Left lung (tissue), 10 donors: Measurements from ENCODE around the gene RGL1. TPM values are rescaled to one million over a fixed set of nuclear protein-coding genes. Genes with fewer than 3 reads are reported as not detected.

Experiments used
- ATAC-seq: fragments of 200-7000 bp; cut with Tn5 transposase; one replicate; pipeline ENCODE4 v1.9.1; 2020; ENCODE audit warnings: moderate library complexity
- DNase-seq, 4 donors: peaks; one replicate each; pipeline ENCODE4 v3.0.0-alpha.2; 2013 to 2020
- H3K27ac ChIP-seq, 2 donors: fragments of 200-600 bp; sonication (generic) in 1 of 2; one replicate each; pipeline versions ENCODE4 v1.5.0 to v1.8.0; 2020 to 2021
- H3K27me3 ChIP-seq, 2 donors: fragments of 200-600 bp; sonication (generic) in 1 of 2; one replicate each; pipeline versions ENCODE4 v1.5.0 to v1.8.0; 2020 to 2021
- H3K36me3 ChIP-seq, 2 donors: fragments of 200-600 bp; sonication (generic) in 1 of 2; one replicate each; pipeline versions ENCODE4 v1.5.0 to v1.8.0; 2020 to 2021
- H3K4me1 ChIP-seq, 2 donors: fragments of 200-600 bp; one replicate each; pipeline ENCODE4 v1.8.0; 2021
- H3K4me3 ChIP-seq, 2 donors: fragments of 200-600 bp; sonication (generic) in 1 of 2; one replicate each; pipeline versions ENCODE4 v1.5.0 to v1.8.0; 2020 to 2021; ENCODE audit warnings: mild to moderate bottlenecking in 1 of 2
- H3K9me3 ChIP-seq, 2 donors: fragments of 200-600 bp; sonication (generic) in 1 of 2; one replicate each; pipeline versions ENCODE4 v1.5.0 to v1.8.0; 2020 to 2021
- CTCF ChIP-seq, 2 donors: fragments of 200-600 bp; sonication (generic) in 1 of 2; IDR thresholded peaks; one replicate each; pipeline versions ENCODE4 v1.5.0 to v1.8.0; 2021; ENCODE audit warnings: antibody characterized with exemption in 2 of 2
- intact Hi-C, 2 donors: fragments of 100-400 bp; cut with DNase I; formaldehyde crosslinking; loops; one replicate each; pipeline versions ENCODE4 v1.11.2 to v1.14.2; 2022
- polyA plus RNA-seq, 6 donors: library from polyadenylated mRNA; unstranded; fragments of 120-200 nt; gene quantifications; one replicate each; pipeline ENCODE4 v1.2.1, GENCODE V29; 2013; ENCODE audit not compliant: insufficient read length in 6 of 6
- total RNA-seq, 2 donors: library from RNA; stranded (reverse); fragmentation: NEBNext Ultra II Directional; extraction: Animal tissue kit (Norgen Biotek cat#: 25700); gene quantifications; one replicate each; pipeline ENCODE4 v1.2.1, GENCODE V29; 2021
- donor health status: DM: no; HTN: yes; CAD: no.
- donor health status: DM: no; HTN: no; CAD: no.

RGL1 gene
- total and polyA plus RNA-seq, 8 donors = 33.7 to 52.6 (median 40.9) TPM

GRCh38 chr1:183916574-183916973 lies 111.7 kb downstream of the RGL1 start:
- intact Hi-C loops = loop anchor here in 1 of 2 donors (5.0 kb wide), 1 partner anchor 264 kb away; the partner anchor contains the start of gene APOBEC4
- no peaks in the 10 kb centered on the region for H3K9me3 ChIP-seq
- H3K27ac ChIP-seq = no peak overlapping the region
- no peak for ATAC-seq
- H3K4me1 ChIP-seq = peaks cover 9 to 42% of the 10 kb centered on the region in 2 donors
- no peak overlapping the region for H3K4me3 ChIP-seq
- no peak for DNase-seq
- no peak for TF ChIP-seq CTCF (IDR thresholded peaks at IDR 0.05)
- H3K27me3 ChIP-seq = no peaks in the 10 kb centered on the region
- H3K36me3 ChIP-seq = peaks cover 0 to 76% of the 10 kb centered on the region in 2 donors

- no peak for TF ChIP-seq CTCF (IDR thresholded peaks at IDR 0.05)
- Histone ChIP-seq H3K9me3 (no peaks in the 10 kb centered on the region), H3K36me3 (peaks cover 0 to 79% of the 10 kb centered on the region in 2 donors), H3K27me3 (no peaks in the 10 kb centered on the region), H3K4me1 (peaks cover 9 to 28% of the 10 kb centered on the region in 2 donors), H3K4me3 (no peak overlapping the region), H3K27ac (no peak overlapping the region)
- no peak for DNase-seq
- no peak for ATAC-seq
- intact Hi-C loops = loop anchor here in 1 of 2 donors (5.0 kb wide), 1 partner anchor 266 kb away; the partner anchor contains the start of gene APOBEC4
These were observed 113.7 kb downstream of the RGL1 start for GRCh38 chr1:183918589-183918988.

- DNase-seq (no peak), ATAC-seq (no peak)
- H3K27ac ChIP-seq = no peak overlapping the region
- peaks cover 4 to 8% of the 10 kb centered on the region in 2 donors for H3K4me1 ChIP-seq
- H3K4me3 ChIP-seq = no peak overlapping the region
- no peak for TF ChIP-seq CTCF (IDR thresholded peaks at IDR 0.05)
- intact Hi-C loops = no loop called here
- H3K9me3 ChIP-seq = no peaks in the 10 kb centered on the region
- no peaks in the 10 kb centered on the region for H3K27me3 ChIP-seq
- H3K36me3 ChIP-seq = peaks cover 0 to 92% of the 10 kb centered on the region in 2 donors
These were observed 115.7 kb downstream of the RGL1 start for GRCh38 chr1:183920651-183921050.

GRCh38 chr1:183922197-183922596 lies 117.3 kb downstream of the RGL1 start:
- Histone ChIP-seq H3K27ac (no peak overlapping the region), H3K4me3 (no peak overlapping the region), H3K27me3 (no peaks in the 10 kb centered on the region), H3K36me3 (peaks cover 0 to 97% of the 10 kb centered on the region in 2 donors), H3K4me1 (no peaks in the 10 kb centered on the region), H3K9me3 (no peaks in the 10 kb centered on the region)
- intact Hi-C loops = no loop called here
- no peak for DNase-seq
- ATAC-seq = no peak
- TF ChIP-seq CTCF (IDR thresholded peaks at IDR 0.05) = no peak

- peaks cover 0 to 84% of the 10 kb centered on the region in 2 donors for H3K36me3 ChIP-seq
- ATAC-seq = no peak
- no peak for DNase-seq
- intact Hi-C loops = no loop called here
- no peak overlapping the region for H3K4me3 ChIP-seq
- no peaks in the 10 kb centered on the region for H3K4me1 ChIP-seq
- no peaks in the 10 kb centered on the region for H3K9me3 ChIP-seq
- no peak for TF ChIP-seq CTCF (IDR thresholded peaks at IDR 0.05)
- no peaks in the 10 kb centered on the region for H3K27me3 ChIP-seq
- no peak overlapping the region for H3K27ac ChIP-seq
These were observed 121.0 kb downstream of the RGL1 start for GRCh38 chr1:183925947-183926346.
